HG02623 (cell line): ENCODE measurements around the gene TRIM74.
"Not testable (repeated sequence)": the region's sequence is repeated elsewhere in the genome, so short reads cannot be mapped to it uniquely, and the experiment has no call there.

Source experiments
- ATAC-seq: cut with Tn5 transposase; IDR thresholded peaks from one replicate; pipeline ENCODE4 v1.9.1; 2021; ENCODE audit warnings: moderate library complexity; ENCODE audit not compliant: unreplicated experiment

Gene TRIM74

GRCh38 chr7:72960029-72960428, 9.2 kb downstream of the TRIM74 start:
- ATAC-seq: not testable (repeated sequence)

- ATAC-seq: peak; percentile 85
Observed at GRCh38 chr7:72954563-72955198, 14.6 kb downstream of the TRIM74 start.

- ATAC-seq: peak; percentile 40
Observed at GRCh38 chr7:72953901-72954562, 15.2 kb downstream of the TRIM74 start.

GRCh38 chr7:72950432-72950831, 18.8 kb downstream of the TRIM74 start:
- ATAC-seq: not testable (repeated sequence)

- not testable (repeated sequence) for ATAC-seq
Observed at GRCh38 chr7:72949686-72950085, 19.6 kb downstream of the TRIM74 start.

- not testable (repeated sequence) for ATAC-seq
Observed at GRCh38 chr7:72949276-72949675, 20.0 kb downstream of the TRIM74 start.

- not testable (repeated sequence) for ATAC-seq
Observed at GRCh38 chr7:72948714-72949113, 20.6 kb downstream of the TRIM74 start.

GRCh38 chr7:72946130-72946745, 23.0 kb downstream of the TRIM74 start:
- ATAC-seq: not testable (repeated sequence)

- not testable (repeated sequence) for ATAC-seq
Observed at GRCh38 chr7:72945597-72945996, 23.7 kb downstream of the TRIM74 start.

GRCh38 chr7:72944937-72945336, 24.3 kb downstream of the TRIM74 start:
- ATAC-seq: not testable (repeated sequence)

- not testable (repeated sequence) for ATAC-seq
Observed at GRCh38 chr7:72942956-72943355, 26.3 kb downstream of the TRIM74 start.

GRCh38 chr7:72942022-72942705, 27.1 kb downstream of the TRIM74 start:
- not testable (repeated sequence) for ATAC-seq

GRCh38 chr7:72928216-72928615, 41.0 kb downstream of the TRIM74 start:
- ATAC-seq: not testable (repeated sequence)

GRCh38 chr7:72927791-72928190, 41.5 kb downstream of the TRIM74 start:
- ATAC-seq: not testable (repeated sequence)

- peak; percentile 12 for ATAC-seq
Observed at GRCh38 chr7:72925546-72926120, 43.6 kb downstream of the TRIM74 start.

GRCh38 chr7:72924733-72925545, 44.3 kb downstream of the TRIM74 start, which contains the start of gene POM121:
Gene POM121 (plus strand): TSS chr7:72925095. CDS start chr7:72925122, 27 bp downstream.
- peak; percentile 87 for ATAC-seq

- peak; percentile 1 for ATAC-seq
Observed at GRCh38 chr7:72924386-72924732, 44.9 kb downstream of the TRIM74 start.

GRCh38 chr7:72919256-72919775, 50.0 kb downstream of the TRIM74 start:
- ATAC-seq: no peak

- peak; percentile 79 for ATAC-seq
Observed at GRCh38 chr7:72914756-72915525, 54.3 kb downstream of the TRIM74 start.
